Measurements from ENCODE around the gene ATF3.

ATF3 gene

DNA sequence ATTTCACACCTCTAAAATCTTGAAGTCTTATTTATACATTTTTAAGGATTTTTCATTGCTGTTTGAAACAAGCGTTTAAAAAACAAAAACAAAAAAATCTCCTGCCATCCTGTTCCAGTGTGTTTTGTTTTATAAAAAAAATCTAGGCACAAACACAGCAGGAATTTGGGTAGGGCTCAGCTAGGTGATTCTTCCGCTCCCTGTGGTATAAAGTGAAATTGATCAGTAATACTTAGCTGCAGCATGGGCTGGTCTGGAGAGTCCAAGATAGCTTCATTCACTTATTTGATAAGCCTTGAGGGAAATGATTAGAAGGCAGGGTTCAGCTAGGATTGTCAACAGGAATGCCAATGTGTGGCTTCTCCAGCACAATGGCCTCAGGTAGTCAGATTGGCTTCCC is 25.7 kb downstream of the ATF3 start:
- H3K4me3 ChIP-seq (ENCODE audit: low read depth in 1 of 2, low read length in 2 of 2): no peak overlapping the region
- TF ChIP-seq, protein P1, sequence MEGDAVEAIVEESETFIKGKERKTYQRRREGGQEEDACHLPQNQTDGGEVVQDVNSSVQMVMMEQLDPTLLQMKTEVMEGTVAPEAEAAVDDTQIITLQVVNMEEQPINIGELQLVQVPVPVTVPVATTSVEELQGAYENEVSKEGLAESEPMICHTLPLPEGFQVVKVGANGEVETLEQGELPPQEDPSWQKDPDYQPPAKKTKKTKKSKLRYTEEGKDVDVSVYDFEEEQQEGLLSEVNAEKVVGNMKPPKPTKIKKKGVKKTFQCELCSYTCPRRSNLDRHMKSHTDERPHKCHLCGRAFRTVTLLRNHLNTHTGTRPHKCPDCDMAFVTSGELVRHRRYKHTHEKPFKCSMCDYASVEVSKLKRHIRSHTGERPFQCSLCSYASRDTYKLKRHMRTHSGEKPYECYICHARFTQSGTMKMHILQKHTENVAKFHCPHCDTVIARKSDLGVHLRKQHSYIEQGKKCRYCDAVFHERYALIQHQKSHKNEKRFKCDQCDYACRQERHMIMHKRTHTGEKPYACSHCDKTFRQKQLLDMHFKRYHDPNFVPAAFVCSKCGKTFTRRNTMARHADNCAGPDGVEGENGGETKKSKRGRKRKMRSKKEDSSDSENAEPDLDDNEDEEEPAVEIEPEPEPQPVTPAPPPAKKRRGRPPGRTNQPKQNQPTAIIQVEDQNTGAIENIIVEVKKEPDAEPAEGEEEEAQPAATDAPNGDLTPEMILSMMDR (IDR thresholded peaks at IDR 0.05; ENCODE audit: borderline replicate concordance, extremely low read depth, low read length, poor library complexity, severe bottlenecking): no peak
- H4K20me1 ChIP-seq (ENCODE audit: insufficient read depth, low read length): no peaks in the 10 kb centered on the region
- H3K9me3 ChIP-seq (ENCODE audit: insufficient read depth, low read length, severe bottlenecking): no peaks in the 10 kb centered on the region
- H3K27me3 ChIP-seq (ENCODE audit: insufficient read depth, low read length, poor library complexity): no peaks in the 10 kb centered on the region
- H3K4me1 ChIP-seq (ENCODE audit: insufficient read depth, low read length): peaks cover 36% of the 10 kb centered on the region
- ATAC-seq (ENCODE audit: insufficient read depth, low read depth) (no peak), DNase-seq (no peak)
- H3K9ac ChIP-seq (ENCODE audit: low read depth, low read length): no peak overlapping the region
- H3K36me3 ChIP-seq (ENCODE audit: insufficient read depth, low read length): no peaks in the 10 kb centered on the region
- no peak overlapping the region for H2AFZ ChIP-seq (ENCODE audit: low read depth, low read length)
- no peak overlapping the region for H3K4me2 ChIP-seq (ENCODE audit: insufficient read depth, low read length)
- no peaks in the 10 kb centered on the region for H3K79me2 ChIP-seq (ENCODE audit: insufficient read depth, low read length)
- no peak overlapping the region for H3K27ac ChIP-seq (ENCODE audit: low read length)

- Histone ChIP-seq H3K4me3 (ENCODE audit: low read depth in 1 of 2, low read length in 2 of 2) (no peak overlapping the region), H3K4me1 (ENCODE audit: insufficient read depth, low read length) (peaks cover 36% of the 10 kb centered on the region), H3K9me3 (ENCODE audit: insufficient read depth, low read length, severe bottlenecking) (no peaks in the 10 kb centered on the region), H2AFZ (ENCODE audit: low read depth, low read length) (no peak overlapping the region), H3K4me2 (ENCODE audit: insufficient read depth, low read length) (no peak overlapping the region), H3K79me2 (ENCODE audit: insufficient read depth, low read length) (no peaks in the 10 kb centered on the region), H4K20me1 (ENCODE audit: insufficient read depth, low read length) (no peaks in the 10 kb centered on the region), H3K27me3 (ENCODE audit: insufficient read depth, low read length, poor library complexity) (no peaks in the 10 kb centered on the region), H3K9ac (ENCODE audit: low read depth, low read length) (no peak overlapping the region), H3K27ac (ENCODE audit: low read length) (peak overlapping the region; percentile 78), H3K36me3 (ENCODE audit: insufficient read depth, low read length) (no peaks in the 10 kb centered on the region)
- DNase-seq: no peak
- no peak for ATAC-seq (ENCODE audit: insufficient read depth, low read depth)
- TF ChIP-seq, protein P1 (IDR thresholded peaks at IDR 0.05; ENCODE audit: borderline replicate concordance, extremely low read depth, low read length, poor library complexity, severe bottlenecking): no peak
- TF ChIP-seq EZH2 (IDR thresholded peaks at IDR 0.05; ENCODE audit: borderline replicate concordance, low read depth, low read length, severe bottlenecking): no peak
Observed at GRCh38 chr1:212635141-212635631, 26.6 kb downstream of the ATF3 start.

DNA sequence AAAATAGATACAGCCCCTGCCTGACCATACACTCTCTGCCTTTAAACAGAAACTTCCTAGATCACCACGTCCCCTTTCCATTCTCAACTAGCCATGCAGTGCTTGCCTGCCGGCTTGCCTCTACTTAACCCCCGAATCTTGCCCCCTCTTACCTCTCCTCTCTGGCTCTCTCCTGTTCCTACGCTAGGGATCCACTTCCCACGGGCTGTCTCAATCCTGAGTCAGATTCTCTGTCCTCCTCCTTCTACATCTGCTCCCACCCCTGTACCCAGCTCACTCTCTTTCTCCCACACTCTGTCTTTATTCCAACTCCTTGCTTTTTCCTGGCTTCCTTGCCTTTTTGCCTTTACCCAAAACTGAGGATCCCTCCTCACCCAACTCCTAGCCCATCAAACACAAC is 29.3 kb downstream of the ATF3 start:
- no peak overlapping the region for H2AFZ ChIP-seq (ENCODE audit: low read depth, low read length)
- no peak for TF ChIP-seq EZH2 (IDR thresholded peaks at IDR 0.05; ENCODE audit: borderline replicate concordance, low read depth, low read length, severe bottlenecking)
- TF ChIP-seq, protein P1 (IDR thresholded peaks at IDR 0.05; ENCODE audit: borderline replicate concordance, extremely low read depth, low read length, poor library complexity, severe bottlenecking): no peak
- no peaks in the 10 kb centered on the region for H3K9me3 ChIP-seq (ENCODE audit: insufficient read depth, low read length, severe bottlenecking)
- ATAC-seq (ENCODE audit: insufficient read depth, low read depth): no peak
- no peak overlapping the region for H3K4me3 ChIP-seq (ENCODE audit: low read depth in 1 of 2, low read length in 2 of 2)
- no peak overlapping the region for H3K27ac ChIP-seq (ENCODE audit: low read length)
- H3K36me3 ChIP-seq (ENCODE audit: insufficient read depth, low read length): no peaks in the 10 kb centered on the region
- no peaks in the 10 kb centered on the region for H4K20me1 ChIP-seq (ENCODE audit: insufficient read depth, low read length)
- H3K9ac ChIP-seq (ENCODE audit: low read depth, low read length): no peak overlapping the region
- DNase-seq: no peak
- H3K27me3 ChIP-seq (ENCODE audit: insufficient read depth, low read length, poor library complexity): no peaks in the 10 kb centered on the region
- H3K4me2 ChIP-seq (ENCODE audit: insufficient read depth, low read length): no peak overlapping the region
- H3K4me1 ChIP-seq (ENCODE audit: insufficient read depth, low read length): peaks cover 36% of the 10 kb centered on the region
- no peaks in the 10 kb centered on the region for H3K79me2 ChIP-seq (ENCODE audit: insufficient read depth, low read length)
